Testis (tissue), 2 donors: ENCODE results near the gene CFAP300.

ENCODE experiments used
- POLR2A ChIP-seq: fragments of 450-650 bp; IDR thresholded peaks from one replicate; pipeline ENCODE4 v1.6.1; 2017; ENCODE audit warnings: antibody characterized with exemption, mild to moderate bottlenecking, moderate library complexity
- TF ChIP-seq, protein P1 (sequence below), 3 experiments: fragments of 450-650 bp in 2 of 3; fragments of 200-600 bp in 1 of 3; sonication (generic) in 1 of 3; IDR thresholded peaks; one replicate each; pipeline ENCODE4 v1.5.1; 2016 to 2019; ENCODE audit warnings: antibody characterized with exemption in 3 of 3, mild to moderate bottlenecking in 2 of 3, moderate library complexity in 1 of 3

DNA sequence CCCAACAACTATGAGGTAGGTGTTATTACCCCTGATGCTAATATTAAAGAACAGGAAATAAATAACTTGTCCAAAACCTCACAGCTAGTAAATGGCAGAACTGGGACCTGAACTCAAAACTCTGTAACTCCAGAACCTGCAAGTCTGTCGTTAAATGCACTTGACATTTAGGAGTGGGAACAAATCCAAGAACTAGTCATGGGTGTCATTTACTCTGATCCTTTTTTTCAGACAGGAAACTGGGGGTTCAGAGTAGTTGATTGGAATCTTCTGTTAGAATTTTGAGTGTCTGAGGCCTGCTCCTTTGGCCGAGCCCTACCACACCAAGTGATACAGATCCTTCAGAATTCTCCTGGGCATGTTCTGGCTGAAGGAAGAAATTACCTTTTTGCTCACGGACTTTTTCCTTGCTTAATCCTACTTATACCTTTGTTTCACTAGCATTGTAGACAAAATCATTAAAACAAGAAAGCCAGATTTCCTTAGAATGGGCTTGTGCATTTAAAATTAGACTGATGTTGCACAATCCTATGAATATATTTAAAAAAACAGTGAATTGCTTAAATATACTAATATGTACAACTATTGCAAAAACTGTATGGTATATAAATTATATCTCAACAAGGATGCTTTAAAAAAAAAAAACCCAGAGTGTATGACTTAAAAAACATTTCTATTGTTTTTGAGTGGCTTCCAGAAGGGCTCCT lies 61.6 kb downstream of the CFAP300 start:
- no peak for TF ChIP-seq POLR2A
- TF ChIP-seq, protein P1, sequence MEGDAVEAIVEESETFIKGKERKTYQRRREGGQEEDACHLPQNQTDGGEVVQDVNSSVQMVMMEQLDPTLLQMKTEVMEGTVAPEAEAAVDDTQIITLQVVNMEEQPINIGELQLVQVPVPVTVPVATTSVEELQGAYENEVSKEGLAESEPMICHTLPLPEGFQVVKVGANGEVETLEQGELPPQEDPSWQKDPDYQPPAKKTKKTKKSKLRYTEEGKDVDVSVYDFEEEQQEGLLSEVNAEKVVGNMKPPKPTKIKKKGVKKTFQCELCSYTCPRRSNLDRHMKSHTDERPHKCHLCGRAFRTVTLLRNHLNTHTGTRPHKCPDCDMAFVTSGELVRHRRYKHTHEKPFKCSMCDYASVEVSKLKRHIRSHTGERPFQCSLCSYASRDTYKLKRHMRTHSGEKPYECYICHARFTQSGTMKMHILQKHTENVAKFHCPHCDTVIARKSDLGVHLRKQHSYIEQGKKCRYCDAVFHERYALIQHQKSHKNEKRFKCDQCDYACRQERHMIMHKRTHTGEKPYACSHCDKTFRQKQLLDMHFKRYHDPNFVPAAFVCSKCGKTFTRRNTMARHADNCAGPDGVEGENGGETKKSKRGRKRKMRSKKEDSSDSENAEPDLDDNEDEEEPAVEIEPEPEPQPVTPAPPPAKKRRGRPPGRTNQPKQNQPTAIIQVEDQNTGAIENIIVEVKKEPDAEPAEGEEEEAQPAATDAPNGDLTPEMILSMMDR (IDR thresholded peaks at IDR 0.05): no peak
